Measurements from ENCODE around the gene SEPTIN2.
"Not testable (repeated sequence)": the region's sequence is repeated elsewhere in the genome, so short reads cannot be mapped to it uniquely, and the experiment has no call there.

The SEPTIN2 gene

DNA sequence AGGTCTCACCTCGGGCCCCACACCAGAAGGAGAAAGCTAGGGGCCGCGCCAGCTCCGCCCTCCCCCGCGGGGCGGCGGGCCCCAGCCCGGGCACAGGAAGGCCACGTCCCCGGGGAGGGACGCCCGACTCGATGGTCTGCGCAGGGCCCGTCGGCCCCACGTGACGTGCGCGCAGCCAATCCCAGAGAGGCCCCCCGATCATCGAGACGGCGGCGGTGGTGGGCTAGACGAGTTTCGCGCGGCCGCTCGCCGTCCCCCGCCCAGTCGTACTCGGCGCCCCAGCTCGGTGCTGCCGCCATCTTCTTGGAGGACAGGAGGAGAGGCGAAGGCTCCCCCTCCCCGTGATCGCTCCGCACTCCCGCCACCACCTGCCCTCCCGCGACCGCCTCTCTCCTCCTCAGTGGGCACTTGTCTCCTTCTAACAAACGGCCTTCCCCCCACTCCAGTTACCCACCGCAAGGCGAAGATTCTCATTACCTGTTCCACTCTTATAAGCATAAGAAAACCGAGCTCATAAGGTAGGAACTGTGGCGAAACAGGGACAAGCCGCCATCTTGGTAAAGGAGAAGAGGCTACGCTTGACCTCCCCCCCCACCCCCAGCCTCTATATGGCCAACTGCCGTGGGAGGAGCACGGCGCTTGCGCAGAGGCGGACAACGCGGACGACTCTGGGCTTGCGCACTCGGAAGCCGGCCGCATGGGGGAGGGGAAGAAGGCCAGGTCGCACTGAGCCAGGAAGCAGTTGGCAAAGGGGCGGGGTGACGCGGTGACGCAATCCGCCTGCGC lies 439 bp upstream of the SEPTIN2 start, which contains the start of gene HDLBP:
HDLBP (minus strand) TSS at position 580 of the 786 bp plus-strand sequence. CDS start 48,803 bp downstream, outside the sequence.
- DNase-seq = peak; percentile 100

DNA sequence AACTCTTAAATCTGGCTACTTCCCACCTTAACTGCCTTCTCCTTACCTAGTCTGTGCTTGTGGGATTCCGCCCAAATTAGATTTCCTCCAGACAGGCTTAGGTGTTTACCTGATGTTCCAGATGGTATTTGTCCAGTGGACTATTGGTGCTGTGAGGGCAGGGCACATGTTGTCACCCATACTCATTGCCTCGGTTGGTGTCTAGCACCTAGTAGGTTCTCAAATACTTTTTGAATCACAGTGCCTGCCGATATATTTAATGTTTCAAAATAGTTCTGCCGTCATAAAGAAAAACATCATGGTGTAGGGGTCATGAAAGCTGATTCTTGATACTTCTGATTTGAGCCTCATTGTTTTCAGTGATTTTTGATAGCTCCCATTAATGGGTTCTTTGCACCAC lies 1.1 kb downstream of the SEPTIN2 start:
- DNase-seq = no peak

DNA sequence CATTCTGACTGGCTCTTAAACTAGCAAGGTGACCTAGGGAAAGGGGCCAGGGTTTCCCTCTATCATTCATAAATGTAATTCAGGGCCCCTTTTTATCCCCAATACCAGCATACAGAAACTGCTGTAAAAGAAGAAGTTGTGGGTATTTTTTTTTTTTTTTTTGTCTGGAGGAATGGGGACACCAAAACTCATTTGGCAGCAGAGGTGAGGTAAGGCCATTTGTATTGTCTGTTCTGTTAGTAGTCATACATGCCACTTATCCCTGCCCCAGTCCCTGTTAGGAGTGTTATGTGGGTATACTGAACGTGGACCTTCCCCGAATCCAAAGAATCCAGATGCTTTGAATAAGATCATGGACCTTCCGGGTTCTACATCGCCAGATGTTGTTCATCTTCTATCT lies 1.7 kb downstream of the SEPTIN2 start:
- no peak for DNase-seq

DNA sequence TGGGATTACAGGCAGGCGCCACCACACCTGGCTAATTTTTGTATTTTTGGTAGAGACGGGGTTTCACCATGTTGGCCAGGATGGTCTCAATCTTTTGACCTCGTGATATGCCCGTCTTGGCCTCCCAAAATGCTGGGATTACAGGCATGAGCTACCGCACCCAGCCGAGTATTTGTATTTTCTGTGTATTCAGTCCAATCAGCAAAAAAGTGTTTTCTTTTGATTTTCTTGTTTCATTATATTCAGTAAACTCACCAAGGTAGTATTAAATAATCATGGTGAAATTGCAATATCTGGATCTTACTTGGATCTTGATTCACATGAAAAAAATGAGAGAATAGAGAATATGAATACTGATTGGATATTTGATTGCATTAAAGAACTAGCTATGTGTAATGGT lies 3.1 kb downstream of the SEPTIN2 start:
- not testable (repeated sequence) for DNase-seq

DNA sequence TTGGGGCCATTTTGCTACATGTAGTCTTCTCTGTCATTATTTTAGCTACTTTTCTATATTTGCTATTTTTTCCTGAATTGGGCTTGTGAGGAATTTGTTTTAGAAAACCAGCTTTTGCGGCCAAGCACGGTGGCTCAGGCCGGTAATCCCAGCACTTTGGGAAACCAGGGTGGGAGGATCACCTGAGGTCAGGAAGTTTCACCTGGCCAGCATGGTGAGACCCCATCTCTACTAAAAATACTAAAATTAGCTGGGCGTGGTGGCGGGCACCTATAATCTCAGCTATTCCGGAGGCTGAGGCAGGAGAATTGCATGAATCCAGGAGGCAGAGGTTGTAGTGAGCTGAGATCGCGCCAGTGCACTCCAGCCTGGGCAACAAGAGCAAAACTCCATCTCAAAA lies 4.7 kb downstream of the SEPTIN2 start:
- DNase-seq = no peak

DNA sequence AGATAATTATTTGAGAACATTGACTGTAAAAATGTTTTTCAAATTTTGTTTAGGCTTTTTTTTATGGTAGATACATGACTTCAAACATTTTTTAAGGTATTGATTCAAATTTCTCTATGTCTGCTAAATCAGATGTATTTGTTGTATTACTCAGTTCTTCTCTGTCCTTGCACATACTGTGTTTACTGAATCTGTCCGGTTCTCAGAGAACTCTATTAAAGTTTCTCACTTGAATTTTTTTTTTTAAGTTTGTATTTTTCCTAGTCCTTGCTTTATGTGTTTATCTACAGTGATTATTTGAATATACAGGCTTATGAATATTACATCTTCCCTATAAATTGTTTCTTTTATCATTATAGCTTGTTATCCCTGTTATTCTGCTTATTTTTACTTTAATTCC lies 5.3 kb downstream of the SEPTIN2 start:
- DNase-seq = no peak

DNA sequence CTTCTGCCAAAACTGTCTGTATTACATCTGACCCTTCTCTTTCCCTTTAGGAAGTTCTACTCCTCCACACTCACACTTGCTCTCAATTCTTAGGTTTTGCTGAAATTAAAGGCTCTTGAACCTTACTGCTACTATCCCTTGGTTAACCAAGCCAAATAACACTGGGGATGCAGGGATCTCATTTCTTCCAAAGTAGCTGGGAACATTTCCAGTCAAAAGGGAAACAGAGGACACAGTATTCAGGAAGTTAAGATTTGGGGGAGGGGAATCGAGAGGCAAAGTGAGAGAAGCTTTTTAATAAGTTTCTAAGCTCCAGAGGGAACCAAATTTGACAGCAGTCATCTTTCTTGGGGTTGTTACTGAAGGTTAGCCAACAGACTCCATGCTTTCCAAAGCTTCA lies 6.2 kb downstream of the SEPTIN2 start:
- no peak for DNase-seq

DNA sequence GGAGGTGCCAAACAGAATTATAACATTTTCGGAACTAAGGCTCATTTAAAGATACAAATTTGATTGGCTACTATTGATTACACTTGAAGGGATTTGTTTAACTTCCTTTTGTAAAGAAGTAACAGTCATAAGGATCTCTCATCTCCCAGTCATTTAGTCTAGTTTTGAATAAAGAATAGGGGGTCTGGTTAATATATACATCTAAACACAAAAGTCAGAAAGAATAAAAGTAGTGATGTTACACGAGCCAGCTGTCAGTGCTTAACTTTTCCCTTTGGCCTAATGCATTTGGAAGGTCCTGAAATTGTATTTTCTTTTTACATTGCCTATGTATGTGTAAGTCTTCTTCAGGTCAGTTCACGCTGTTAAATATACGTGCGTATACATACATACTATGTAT lies 8.1 kb downstream of the SEPTIN2 start:
- DNase-seq = no peak

DNA sequence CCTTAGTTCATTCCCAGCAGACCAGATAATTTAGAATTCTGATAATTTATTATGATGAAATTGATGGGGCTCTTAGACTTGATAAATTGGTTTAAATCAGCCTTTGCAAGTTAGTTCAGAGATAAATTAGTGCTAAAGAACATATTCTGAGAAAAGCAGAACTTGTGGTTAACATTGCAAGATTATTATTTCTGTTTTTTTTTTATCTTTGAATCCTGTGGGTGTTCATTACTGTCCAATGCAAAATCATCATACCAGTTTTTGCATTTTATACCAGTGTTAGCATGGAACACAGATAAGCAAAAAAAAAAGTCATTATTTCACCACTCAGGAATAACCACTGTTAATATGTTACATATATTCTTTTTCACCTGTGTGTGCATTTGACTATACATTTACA lies 9.1 kb downstream of the SEPTIN2 start:
- no peak for DNase-seq

DNA sequence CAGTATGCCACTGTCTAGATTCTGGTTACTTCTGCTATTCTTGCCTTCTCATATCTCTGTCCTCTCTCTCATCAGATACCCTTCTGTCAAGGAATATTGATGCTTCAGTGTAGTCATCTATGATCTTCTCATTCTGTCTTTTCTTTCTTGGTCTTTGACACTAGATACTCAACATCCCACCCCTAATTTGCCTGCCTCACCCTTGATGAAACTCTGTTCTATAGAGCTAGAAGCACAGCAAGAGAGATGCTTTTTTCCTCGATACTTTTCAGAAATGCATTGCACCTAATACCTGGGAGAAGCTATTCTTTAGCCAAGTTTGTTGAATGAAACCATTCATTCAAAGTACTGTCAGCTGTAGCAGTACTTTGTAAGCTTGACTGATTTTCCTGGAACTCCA lies 9.5 kb downstream of the SEPTIN2 start:
- no peak for DNase-seq

DNA sequence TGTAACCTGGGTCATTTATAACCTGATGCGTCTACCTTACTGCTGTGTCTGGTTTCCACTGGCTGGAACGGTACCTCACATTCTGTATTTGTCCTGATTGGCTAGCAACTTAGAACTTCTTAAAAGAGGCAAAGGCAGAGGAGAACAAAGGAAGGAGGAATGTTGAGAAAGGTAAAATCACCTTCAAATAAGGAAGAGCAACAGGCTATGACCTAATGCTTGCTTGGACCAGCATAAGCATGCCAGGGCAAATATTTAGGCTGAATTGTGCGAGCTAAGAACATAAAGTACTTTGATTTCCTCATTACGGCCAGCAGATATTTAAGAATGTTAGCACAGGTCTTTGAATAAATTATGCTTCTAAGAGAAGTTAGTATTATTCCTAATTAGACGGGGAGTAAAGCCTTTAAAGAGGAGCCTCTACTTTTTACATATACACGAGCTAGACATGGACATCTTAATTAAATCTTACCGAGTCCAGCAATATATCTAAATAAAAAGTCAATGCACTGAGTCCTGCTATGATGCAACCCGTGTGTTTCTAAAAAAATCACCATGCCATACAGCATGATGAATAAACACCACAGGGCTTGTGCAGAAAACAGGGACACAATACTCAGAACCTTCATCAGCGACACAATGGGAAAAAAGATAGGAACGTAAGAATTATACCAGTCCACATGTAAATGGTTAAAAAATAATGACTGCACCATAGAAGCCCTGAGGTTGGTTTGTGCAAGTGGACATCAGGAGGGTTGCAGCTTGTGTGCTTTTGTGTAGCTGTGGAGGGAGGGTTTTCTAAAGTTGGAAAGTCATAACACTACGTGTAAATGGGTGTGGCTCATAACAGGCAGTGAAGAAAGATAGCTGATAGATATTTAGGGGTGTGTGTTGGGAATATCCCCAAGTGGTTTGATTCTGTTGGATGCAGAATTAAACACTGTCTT lies 14.2 kb downstream of the SEPTIN2 start:
- no peak for DNase-seq

DNA sequence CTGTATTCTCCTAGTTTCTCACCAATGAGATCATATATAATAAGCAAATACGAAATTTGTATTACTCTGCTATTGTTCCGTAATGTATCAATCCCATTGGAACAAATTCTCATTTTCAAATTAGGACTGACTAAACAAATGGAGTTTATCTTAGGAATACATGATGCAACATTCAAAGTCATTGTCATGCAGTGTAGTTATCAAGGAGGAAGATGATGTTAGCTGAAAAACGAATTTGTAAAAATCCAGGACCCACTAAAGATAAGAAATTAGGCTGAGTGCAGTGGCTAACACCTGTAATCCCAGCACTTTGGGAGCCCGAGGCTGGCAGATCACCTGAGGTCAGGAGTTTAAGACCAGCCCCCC lies 14.9 kb downstream of the SEPTIN2 start:
- no peak for DNase-seq

DNA sequence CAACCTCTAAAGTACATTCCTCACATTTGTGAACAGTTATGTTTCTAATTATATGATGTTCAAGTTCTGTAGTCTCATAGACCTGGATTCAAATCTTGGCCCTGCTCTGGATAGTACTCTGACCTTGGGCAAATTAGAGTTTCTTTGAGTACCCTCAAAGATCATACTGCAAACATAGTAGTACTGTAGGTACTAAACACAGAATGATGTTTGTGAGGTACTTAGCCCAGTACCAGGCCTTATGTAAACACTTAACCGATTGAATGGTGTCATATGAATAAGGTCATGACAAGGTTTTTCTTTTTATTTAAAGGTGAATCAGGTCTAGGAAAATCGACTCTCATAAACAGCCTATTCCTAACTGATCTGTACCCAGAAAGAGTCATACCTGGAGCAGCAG lies 19.1 kb downstream of the SEPTIN2 start:
- DNase-seq = no peak

DNA sequence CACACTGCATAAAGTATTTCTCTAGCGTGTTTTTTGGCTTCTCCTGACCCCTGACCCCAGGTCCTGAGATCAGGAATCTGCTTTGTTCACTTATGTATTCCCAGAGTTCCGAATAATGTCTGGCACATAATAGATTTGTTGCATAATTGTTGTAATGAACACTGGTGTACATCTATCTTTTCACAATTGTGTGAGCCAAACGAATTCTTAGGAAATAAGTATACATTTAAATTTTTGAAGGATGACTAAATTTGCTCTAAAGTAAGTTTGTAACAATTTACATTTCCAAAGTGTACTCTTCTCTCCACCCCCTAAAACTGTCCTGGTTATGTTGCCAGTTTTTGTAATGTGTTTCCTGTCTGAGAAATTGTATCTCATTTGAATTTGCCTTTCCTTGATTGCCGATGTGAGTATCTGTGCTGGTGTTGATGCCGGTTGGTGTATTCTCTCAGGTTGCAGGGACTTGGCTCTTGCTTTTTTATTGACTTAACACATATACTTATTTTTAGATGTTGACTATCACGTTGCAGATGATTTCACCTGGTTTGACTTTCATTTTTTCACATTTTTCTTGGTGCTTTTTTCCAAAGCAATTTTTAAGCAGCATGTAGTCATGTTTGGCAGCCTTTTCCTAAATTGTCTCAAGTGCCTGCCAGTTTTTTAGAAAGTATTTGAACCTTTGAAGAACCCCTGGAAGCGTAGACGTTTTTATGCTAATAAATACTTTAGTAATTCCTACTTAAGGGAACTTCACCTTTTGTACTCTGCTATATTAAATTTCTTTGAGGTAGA lies 24.3 kb downstream of the SEPTIN2 start:
- no peak for DNase-seq

DNA sequence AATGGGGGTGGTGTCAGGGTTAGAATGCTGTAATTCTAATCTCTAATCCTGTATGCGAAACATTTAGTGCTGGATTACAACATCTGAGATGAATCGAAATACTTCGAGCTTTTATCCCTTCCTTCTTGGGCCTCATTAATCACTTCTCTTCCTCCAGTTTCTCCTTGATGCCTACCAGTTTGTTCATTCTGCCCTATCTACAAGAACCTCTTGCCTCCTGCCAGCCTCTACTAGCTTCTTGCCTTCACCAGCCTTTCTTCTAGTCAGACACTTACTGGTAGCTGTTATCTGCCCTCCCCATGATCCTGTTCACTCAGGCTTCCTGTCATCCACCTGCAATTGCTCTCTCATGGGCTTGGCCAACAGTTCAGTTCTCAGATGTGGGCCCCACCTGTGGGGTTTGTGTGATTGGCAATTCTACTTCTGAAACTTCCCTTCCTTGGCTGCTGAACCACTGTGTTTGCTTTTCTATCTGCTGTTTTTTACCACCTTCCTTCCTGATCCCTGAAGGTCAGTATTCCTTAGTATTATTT lies 25.0 kb downstream of the SEPTIN2 start:
- DNase-seq = no peak

DNA sequence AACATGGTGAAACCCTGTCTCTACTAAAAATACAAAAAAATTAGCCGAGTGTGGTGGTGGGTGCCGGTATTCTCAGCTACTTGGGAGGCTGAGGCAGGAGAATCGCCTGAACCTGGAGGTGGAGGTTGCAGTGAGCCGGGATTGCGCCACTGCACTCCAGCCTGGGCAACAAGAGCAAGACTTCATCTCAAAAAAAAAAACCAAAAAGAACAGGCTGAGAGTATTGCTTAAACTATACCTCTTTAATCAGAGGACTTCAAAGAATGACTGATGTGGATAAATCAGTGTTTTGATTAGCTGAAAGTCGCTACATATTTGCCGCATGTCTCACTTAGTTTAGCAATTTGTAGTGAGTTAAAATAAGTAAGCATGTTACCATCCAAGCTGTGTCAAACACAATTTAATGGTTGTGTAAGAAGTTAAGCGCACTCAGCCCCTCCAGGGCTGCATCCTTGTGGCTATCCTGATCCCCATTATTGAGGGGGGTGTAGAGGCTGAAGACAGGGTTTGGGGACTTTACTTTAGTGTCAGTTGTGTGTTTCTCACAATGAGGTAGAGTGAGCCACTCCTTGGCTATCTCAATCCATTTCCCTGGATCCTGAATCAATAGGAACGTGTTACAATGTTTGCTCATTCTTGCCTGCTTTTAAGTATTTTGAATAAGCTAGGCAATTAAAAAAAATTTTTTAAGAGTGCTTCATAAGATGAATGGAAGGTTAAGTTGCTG lies 29.4 kb downstream of the SEPTIN2 start:
- no peak for DNase-seq

DNA sequence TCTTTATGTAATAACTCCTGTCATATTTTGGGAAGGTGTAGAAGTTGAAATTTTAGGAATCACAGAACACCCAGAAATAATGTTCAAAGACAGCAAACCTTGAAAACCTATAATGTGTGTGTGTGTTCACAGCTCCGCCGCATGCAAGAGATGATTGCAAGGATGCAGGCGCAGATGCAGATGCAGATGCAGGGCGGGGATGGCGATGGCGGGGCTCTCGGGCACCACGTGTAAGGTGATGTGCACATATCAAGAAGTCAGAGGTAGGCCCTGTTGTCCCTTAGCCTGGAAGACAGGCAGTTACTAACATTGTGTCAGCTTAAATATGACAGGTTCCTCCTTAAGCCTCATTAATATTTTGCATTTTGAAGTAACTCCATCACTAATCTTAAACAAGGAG lies 34.2 kb downstream of the SEPTIN2 start:
- DNase-seq = no peak

DNA sequence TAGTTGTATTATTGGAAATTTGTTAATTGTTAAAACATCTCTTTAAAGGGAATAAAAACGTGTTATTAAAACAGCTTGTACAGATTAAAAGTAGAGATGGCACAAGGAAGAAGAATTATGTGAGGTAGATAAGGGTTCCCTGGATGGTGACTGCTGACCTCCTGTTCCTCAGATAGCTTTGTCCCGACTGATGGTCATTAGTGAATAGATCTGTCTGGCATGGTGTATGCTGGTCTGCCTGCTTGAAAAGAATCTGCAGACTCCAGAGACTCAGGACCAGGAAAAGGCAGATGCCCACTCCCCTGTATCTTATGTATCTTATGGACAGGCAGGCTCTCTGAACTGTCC lies 34.8 kb downstream of the SEPTIN2 start:
- DNase-seq = no peak

DNA sequence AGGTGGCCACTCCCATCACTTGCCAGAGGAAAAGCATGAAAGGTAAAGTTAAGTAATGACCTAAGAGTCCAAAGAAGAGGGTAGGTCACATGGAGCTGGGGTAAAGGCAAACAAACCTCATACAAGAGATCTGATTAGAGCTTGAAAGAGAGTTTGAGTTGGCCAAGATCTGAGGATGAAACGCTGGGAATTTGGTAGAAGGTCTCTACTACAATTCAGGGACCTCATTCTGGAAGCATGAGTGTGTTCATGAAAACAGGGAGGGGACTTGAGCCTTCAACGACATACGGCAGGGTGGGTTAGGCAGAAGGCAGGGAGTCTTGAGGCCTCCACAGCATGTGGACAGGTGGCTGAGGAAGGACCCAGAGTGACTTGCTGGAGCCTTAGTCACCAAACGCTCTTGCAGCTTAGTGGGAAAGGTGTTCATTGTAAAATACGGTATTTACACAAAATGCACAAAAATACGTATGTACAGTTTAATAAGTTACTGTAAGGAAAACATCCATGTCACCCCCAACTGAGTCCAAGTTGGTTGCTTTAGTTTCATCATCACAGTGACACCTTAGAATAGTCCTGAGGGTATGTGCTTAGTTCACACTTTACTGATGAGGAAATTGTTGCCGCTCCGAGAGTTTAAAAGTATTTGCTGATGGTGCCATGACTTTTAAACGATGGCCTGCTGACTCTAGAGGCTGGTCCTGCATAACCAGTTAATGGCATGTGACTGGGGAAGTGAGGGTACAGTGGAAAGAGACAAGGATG lies 35.3 kb downstream of the SEPTIN2 start:
- no peak for DNase-seq

DNA sequence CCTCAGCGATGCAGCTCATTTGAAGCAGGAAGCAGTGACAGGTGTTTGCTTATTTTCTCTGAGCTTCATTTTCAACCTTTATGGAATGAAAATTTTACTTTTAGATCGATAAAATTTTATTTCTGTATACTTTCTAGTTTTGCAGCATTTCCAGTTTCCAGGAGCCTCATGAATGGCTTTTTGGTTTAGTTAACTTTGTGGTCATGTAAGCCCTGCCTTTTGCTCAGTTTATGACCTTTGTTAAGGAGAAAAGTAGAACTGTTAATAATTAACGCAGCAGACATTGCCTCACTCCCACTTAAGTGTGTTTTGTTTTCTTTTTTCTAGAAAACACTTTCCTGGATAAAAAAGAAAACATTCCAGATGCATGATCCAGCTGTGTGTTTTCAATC lies 35.9 kb downstream of the SEPTIN2 start:
- DNase-seq = no peak

DNA sequence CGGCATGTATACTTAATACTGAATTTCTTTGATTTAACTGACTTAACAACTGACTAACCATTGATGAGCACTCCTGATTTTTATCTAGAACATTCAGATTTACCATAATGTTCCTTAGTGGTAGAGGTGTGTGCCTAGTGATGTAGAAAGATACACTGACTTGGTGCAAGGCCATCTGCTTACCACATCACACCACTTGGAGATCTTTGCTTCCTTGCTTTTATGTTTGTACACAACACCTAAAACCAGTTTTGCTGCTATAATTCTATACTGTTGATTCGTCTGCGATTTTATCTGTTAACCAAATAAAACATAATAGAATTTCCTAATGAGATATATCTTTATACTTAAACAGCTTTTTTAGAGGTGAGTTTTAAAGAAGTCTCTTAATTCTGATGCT lies 36.5 kb downstream of the SEPTIN2 start:
- DNase-seq = no peak

Data from activated CD4-positive, alpha-beta T cell treated with anti-CD3 and anti-CD28 coated beads, Interleukin-2, amount 50 U/mL, for 4 hours (primary cell).